ENCODE data around the gene AKAP9. TPM values are rescaled to one million over a fixed set of nuclear protein-coding genes. Genes with fewer than 3 reads are reported as not detected.
A peak's percentile ranks its signal among the peaks of the same experiment; 100 is the strongest.
"Not testable (repeated sequence)": the region's sequence is repeated elsewhere in the genome, so short reads cannot be mapped to it uniquely, and the experiment has no call there.

Gene AKAP9
- total RNA-seq, 1 experiment from 2014 or later, result 12.9 TPM

DNA sequence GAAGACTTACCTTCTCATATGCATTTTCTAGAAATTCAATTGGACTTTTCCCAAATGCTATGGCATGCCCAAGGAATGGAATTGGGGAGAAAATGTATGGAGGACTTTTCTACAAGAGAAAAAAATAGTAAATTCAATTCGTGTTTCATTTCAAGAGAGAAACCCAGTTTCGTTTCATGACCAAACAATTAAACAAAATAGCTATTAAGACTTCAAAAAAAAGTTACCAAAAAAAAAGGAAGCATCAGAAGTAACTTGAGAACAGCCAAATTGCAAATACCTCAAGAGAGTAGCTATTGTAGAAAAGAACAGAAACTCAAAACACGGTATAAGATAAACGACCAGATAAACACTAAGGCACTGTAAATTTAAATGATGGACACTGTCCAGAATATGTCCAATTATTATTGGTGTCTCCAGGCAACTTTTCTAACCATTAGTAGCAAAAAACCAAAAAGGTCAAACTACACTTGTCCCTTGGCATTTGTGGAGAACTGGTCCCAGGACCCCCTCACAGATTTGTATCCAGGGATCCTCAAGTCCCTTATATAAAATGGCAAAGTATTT, 191.2 kb downstream of the AKAP9 start:
- H3K36me3 ChIP-seq, result peaks cover 14% of the 10 kb centered on the region
- H3K9me3 ChIP-seq, result no peaks in the 10 kb centered on the region
- H3K27me3 ChIP-seq, result no peaks in the 10 kb centered on the region
- no peak overlapping the region for H3K4me3 ChIP-seq
- no peak for DNase-seq

DNA sequence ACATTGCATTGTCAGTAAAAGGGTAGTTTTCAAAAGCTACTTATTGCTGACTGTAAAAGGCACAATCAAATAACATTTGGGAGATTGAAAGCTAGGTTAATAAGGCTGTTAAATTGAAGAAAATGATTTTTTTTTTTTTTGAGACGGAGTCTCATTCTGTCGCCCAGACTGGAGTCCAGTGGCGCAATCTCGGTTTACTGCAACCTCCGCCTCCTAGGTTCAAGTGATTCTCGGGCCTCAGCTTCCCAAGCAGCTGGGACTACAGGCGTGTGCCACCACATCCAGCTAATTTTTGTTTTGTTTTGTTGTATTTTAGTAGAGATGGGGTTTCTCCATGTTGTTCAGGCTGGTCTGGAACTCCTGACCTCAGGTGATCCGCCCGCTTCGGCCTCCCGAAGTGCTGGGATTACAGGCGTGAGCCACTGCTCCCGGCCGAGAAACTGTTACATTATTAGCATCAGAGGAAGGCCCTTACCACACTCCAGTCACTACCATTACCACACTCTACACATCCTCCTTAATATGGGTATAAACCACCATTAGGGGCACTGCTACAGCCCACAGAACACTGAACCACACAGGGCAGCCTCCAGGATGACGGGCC, 192.6 kb downstream of the AKAP9 start:
- no peaks in the 10 kb centered on the region for H3K27me3 ChIP-seq
- H3K36me3 ChIP-seq, result peaks cover 3% of the 10 kb centered on the region; the same call in 1 of the 2 replicates
- peak overlapping the region; percentile 85 for H3K4me3 ChIP-seq
- H3K9me3 ChIP-seq, result no peaks in the 10 kb centered on the region
- DNase-seq, result no peak

DNA sequence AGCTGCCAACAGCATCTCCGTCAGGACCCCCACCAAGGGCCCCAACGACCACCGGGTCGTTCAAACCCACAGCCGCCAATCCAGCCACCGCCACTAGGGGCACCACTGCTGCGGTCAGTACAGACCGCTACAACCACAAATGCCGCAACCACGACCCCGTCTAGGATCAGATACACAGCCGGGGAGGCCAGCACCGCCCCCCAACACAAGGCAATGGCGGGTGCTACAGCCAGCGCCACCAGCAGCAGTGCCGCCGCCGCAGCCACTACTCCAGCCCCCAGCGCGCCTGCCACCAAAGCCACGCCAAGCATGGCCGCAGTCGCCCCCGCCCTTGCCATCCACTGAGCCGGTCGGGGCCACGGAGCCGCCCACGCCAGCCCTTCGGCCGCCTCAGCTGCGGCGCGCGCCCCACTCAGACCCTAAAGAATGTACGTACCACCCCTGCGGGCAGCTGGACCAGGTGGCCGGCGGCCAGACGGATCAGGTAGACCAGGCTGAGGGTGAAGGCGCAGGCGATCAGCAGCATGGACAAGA, 193.1 kb downstream of the AKAP9 start:
- 0 out of 2 replicates have a peak, but pooled peaks cover 3% of the 10 kb centered on the region for H3K36me3 ChIP-seq
- peak overlapping the region; percentile 85 for H3K4me3 ChIP-seq
- no peaks in the 10 kb centered on the region for H3K9me3 ChIP-seq
- no peaks in the 10 kb centered on the region for H3K27me3 ChIP-seq
- peak; percentile 60 for DNase-seq

DNA sequence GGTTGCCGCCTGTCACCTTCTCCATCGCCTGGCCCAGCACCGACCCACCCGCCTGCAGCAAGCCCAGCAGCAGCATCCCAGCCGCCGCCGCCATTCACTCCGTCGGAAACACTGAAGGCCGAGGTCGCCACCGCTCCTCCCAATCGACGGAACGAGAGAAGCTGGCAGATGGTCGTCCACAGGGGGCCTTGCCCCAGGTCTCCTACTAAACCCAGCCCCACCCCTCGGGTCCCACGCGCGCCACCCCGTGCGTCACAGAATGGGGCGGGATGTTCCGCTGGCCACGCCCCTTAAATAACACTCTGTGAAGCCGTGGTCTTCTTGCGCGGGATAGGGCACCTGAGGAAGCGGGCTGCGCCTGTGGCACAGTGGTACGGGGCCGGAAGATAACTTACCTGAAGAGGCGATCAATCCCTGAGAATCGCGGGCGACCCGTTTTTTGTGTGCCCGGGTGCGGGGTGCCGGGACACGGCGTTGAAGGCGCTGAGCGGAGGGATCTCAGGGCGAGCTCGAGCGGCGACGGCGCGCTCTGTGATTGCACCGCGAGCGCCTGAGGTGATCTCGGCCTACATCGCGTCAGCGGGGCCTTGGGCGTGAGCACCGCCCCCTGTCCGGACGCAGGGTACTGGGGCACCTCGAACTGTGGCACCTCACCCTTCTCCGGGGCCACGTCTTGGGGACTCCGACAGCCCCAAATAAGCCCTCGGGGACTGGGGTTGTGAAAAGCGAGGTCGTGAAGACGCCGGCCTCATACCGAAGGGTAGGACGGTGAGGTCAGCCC, 193.8 kb downstream of the AKAP9 start, which contains the start of gene CYP51A1:
CYP51A1 (minus strand) TSS at position 207 of the 781 bp plus-strand sequence; CDS start at position 94, 113 bp downstream.
- peak within 1 kb of the TSS; percentile 85 for H3K4me3 ChIP-seq
- no peaks in the 10 kb centered on the region for H3K9me3 ChIP-seq
- H3K27me3 ChIP-seq, result no peaks in the 10 kb centered on the region
- peak; percentile 84 for DNase-seq
- 0 out of 2 replicates have a peak, but pooled peaks cover 2% of the 10 kb centered on the region for H3K36me3 ChIP-seq

DNA sequence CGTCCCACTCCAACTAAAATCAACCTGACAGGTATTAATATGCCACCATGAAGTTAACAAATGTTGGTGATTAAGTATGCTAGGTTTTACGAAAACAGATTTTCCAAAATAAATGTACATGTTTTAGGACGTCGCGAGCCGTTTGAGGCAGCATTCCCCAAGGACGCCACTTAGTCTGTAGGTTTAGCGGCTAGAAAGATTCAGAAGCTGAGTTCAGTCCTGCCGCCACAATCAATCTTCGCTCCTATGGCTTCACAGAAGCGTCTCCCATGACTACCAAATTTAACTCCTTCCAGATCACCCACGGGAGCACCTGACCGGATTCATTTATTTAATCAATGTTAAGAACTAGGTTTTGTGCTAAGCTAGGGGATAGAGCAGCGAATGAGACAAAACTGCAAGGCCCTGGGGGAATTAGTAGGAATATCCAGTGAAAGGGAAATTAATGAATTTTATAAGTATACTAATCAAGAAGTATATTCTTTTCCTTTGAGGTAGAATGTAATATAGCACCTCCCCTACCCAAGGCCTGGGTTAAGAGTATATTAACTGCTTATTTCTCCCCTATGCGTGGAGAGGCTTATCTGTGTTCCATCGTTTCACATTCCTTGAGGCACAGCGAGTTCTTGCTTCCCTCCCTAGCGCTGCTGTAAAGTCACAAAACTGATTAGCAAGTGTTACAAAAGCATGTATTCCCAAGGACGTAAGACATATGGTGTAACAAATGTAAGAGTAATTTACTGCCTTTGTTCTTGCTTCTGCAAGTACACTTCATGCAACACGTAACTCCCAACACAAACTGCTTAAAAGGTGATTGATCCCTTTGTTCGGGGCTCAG, 194.6 kb downstream of the AKAP9 start:
- H3K36me3 ChIP-seq, result no peaks in the 10 kb centered on the region
- no peaks in the 10 kb centered on the region for H3K9me3 ChIP-seq
- peak; percentile 1 for DNase-seq

DNA sequence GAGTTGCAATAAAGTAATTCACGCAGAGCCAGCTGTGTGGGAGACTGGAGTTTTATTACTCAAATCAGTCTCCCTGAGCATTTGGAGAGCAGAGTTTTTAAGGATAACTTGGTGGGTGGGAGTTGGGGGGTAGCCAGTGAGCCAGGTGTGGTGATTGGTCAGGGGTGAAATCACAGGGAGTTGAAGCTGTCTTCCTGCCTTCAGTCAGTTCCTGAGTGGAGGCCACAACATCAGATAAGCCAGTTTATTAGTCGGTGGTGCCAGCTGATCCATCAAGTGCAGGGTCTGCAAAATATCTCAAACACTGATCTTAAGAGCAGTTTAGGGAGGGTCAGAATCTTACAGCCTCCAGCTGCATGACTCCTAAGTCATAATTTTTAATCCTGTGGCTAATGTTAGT, 196.9 kb downstream of the AKAP9 start:
- no peaks in the 10 kb centered on the region for H3K27me3 ChIP-seq
- no peaks in the 10 kb centered on the region for H3K9me3 ChIP-seq
- H3K4me3 ChIP-seq, result no peak overlapping the region
- no peak for DNase-seq
- H3K36me3 ChIP-seq, result no peaks in the 10 kb centered on the region

More for the DNA sequence above, 194.6 kb downstream of the AKAP9 start:
- Histone ChIP-seq H3K4me3 (peak overlapping the region; percentile 85), H3K27me3 (no peaks in the 10 kb centered on the region)

DNA sequence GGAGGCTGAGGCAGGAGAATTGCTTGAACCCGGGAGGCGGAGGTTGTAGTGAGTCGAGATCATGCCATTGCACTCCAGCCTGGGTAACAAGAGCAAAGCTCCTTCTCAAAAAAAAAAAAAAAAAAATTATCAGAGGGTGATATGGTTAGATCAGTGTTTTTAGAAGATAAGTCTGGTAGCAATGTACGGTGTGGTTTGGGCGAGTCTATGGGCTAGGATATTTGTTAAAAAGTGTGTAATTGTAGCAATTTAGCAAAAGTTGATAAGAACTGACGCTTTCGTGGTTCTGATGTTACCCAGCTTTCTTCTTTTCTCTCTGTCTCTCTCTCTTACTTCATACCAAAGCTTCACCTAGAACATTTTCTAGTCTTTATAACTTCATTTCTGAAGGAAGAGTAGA, 200.5 kb downstream of the AKAP9 start:
- no peaks in the 10 kb centered on the region for H3K36me3 ChIP-seq
- H3K9me3 ChIP-seq, result no peaks in the 10 kb centered on the region
- no peaks in the 10 kb centered on the region for H3K27me3 ChIP-seq
- DNase-seq, result no peak
- H3K4me3 ChIP-seq, result no peak overlapping the region

DNA sequence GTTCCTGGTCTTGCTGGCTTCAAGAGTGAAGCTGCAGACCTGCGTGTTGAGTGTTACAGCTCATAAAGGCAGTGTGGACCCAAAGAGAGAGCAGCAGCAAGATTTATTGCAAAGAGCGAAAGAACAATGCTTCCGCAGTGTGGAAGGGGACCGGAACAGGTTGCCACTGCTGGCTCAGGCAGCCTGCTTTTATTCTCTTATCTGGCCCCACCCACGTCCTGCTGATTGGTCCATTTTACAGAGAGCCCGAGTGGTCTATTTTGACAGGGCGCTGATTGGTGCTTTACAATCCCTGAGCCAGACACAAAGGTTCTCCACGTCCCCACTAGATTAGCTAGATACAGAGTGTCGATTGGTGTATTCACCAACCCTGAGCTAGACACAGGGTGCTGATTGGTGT, 202.1 kb downstream of the AKAP9 start:
- not testable (repeated sequence) for H3K4me3 ChIP-seq, H3K27me3 ChIP-seq, DNase-seq, H3K9me3 ChIP-seq, H3K36me3 ChIP-seq

DNA sequence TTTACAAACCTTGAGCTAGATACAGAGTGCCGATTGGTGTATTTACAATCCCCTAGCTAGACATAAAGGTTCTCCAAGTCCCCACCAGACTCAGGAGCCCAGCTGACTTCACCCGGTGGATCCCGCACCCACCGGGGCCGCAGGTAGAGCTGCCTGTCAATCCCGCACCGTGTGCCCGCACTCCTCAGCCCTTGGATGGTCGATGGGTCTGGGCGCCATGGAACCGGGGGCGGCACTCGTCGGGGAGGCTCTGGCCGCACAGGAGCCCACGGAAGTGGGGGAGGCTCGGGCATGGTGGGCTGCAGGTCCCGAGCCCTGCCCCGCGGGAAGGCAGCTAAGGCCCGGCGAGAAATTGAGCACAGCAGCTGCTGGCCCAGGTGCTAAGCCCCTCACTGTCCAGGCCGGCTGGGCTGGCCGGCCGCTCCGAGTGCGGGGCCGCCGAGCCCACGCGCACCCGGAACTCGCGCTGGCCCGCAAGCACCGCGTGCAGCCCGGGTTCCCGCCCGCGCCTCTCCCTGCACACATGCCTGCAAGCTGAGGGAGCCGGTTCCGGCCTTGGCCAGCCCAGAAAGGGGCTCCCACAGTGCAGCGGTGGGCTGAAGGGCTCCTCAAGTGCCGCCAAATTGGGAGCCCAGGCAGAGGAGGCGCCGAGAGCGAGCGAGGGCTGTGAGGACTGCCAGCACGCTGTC, 202.7 kb downstream of the AKAP9 start:
- H3K9me3 ChIP-seq, H3K27me3 ChIP-seq, H3K36me3 ChIP-seq, DNase-seq, H3K4me3 ChIP-seq: not testable (repeated sequence)

DNA sequence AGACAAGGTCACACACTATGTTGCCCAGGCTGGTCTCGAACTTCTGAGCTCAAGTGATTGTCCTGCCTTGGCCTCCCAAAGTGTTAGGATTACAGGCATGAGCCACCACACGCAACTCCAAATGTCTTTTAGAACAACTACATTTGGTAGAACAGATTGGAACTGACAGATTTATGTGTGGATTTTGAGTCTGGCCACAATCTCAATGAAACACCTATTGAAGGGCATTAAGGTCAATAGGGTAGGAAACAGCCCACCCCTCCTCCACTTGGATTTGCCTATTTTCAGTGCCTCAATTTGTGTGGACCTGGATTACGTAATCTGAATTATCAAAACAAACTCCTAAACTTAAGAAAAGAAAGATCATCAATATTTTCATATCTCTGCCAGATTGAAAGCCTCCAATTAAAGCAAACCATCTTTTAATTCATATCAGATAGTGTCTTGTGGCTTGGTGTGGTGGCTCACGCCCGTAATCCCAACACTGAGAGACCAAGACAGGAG, 209.1 kb downstream of the AKAP9 start:
- Histone ChIP-seq H3K36me3 (no peaks in the 10 kb centered on the region), H3K9me3 (no peaks in the 10 kb centered on the region)
- DNase-seq, result no peak

DNA sequence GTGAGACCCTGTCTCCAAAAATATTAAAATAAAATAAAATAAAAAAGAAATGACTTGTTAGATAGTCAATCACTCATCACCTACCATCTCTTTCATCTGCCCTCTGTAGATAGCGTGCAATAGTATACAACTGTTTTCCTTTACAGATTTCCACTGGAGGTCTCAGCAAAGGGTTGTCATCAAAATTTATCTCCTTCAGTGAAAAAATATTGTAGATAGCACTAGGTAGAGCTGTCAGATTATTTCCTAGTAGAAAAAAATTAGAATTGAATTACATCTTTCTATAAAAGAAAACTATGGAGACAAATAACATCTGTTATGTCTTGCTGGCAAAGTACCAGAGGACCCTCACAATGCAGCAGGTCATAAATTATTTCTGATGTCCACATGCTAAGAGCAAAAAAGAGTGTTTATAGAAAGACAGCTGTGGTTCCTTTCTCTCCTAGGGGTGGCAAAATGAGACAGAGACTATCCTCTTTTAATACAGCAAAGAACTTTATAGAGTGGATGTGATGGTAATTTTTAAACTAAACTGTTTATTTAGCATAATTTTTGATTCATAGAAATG, 209.9 kb downstream of the AKAP9 start:
- no peak overlapping the region for H3K4me3 ChIP-seq
- DNase-seq, result no peak

More for the DNA sequence above, 209.1 kb downstream of the AKAP9 start:
- H3K27me3 ChIP-seq, result no peaks in the 10 kb centered on the region
- no peak overlapping the region for H3K4me3 ChIP-seq

DNA sequence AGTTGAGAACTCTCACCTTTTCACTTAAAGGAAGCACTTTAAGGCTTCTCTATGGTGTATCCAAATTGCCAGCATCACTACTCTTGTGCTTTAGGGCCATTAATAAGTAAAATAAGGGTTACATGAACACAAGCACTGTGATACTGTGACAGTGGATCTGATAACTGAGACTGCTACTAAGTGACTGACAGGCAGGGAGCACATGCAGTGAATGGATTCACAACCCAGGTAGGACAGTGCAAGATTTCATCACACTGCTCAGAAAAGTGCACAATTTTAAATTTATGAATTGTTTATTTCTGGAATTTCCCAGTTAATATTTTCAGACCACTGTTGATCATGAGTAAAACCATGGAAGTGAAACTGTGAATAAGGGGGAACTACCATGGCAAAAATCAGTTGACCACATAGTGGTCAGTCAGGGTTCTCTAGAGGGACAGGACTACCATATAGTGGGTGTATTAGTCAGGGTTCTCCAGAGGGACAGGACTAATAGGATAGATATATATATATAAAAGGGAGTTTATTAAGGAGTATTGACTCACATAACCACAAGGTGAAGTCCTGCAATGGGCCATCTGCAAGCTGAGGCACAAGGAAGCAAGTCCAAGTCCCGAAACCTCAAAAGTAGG, 214.6 kb downstream of the AKAP9 start:
- Histone ChIP-seq H3K9me3 (no peaks in the 10 kb centered on the region), H3K27me3 (no peaks in the 10 kb centered on the region), H3K36me3 (no peaks in the 10 kb centered on the region), H3K4me3 (no peak overlapping the region)
- DNase-seq, result no peak

More for the DNA sequence above, 209.9 kb downstream of the AKAP9 start:
- Histone ChIP-seq H3K27me3 (no peaks in the 10 kb centered on the region), H3K9me3 (no peaks in the 10 kb centered on the region), H3K36me3 (no peaks in the 10 kb centered on the region)

DNA sequence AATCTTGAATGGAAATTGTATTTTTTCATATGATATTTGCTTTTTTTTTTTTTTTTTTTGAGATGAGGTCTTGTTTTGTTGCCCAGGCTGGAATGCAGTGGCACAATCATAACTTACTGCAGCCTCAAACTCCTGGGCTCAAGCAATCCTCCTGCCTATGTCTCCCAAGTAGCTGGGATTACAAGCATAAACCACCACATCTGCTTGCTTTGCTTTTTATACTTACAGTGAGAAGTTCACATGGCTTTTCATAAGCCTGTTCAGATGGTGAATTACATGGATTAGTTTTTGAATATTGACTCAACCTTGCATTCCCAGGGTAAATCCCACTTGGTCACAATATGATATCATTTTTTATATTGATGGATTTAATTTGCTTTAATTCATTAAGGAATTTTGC, 216.3 kb downstream of the AKAP9 start:
- H3K9me3 ChIP-seq, result no peaks in the 10 kb centered on the region
- no peaks in the 10 kb centered on the region for H3K27me3 ChIP-seq
- no peak for DNase-seq
- no peak overlapping the region for H3K4me3 ChIP-seq
- no peaks in the 10 kb centered on the region for H3K36me3 ChIP-seq

DNA sequence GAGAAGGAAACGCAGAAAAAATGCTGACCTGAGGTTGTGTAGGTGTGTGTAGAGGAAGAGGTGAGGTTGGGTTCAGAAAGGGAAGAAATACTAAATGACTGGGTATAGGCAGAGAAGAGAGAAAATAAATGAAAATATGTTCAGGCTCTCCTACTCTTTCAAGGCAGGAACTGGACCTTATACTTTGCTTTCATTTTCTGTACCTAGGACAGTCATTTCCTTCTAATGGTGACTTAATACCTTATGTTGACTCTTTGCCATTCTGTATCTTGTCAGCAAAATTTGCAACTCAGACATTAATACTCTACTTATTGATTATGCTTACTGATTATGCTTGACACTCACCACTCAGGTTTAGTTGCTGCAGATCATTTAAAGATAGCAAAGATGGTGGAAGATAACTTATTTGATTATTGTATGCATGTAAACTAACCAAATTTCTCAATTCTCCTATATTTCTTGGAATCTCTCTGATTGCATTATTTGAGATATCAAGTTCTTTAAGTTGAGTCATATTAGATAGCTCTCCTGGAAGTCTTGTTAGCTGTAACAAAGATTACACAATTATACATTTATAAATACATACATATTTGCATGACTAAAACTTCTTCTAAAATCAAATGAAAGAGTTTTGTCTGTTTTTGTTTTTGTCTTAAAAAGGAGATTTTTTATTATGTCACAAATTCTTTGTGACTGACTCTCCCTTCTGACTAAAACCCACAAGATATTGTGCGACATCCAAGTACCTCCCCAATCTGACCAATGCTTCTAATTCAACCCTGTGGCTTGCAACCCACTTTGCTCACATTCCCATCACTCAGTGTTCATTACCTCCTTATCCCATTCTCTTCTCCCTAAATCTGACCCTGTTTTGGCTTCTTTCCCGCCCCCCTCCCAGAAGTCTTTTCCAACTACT, 218.3 kb downstream of the AKAP9 start:
- H3K4me3 ChIP-seq, result no peak overlapping the region

More for the DNA sequence above, 218.3 kb downstream of the AKAP9 start:
- peak; percentile 58 for DNase-seq
- Histone ChIP-seq H3K36me3 (no peaks in the 10 kb centered on the region), H3K9me3 (no peaks in the 10 kb centered on the region), H3K27me3 (no peaks in the 10 kb centered on the region)
